Bronchial epithelial cell (primary cell): ENCODE results near the gene TMEM120B. TPM values are rescaled to one million over a fixed set of nuclear protein-coding genes. Genes with fewer than 3 reads are reported as not detected.
"Not testable (repeated sequence)": the region's sequence is repeated elsewhere in the genome, so short reads cannot be mapped to it uniquely, and the experiment has no call there.

Experiments used
- DNase-seq: peaks from one replicate; pipeline ENCODE4 v3.0.0-alpha.2; 2010; ENCODE audit warnings: low read depth
- FAIRE-seq: peaks from 2 replicates; lab custom pipeline; 2011; peaks lifted over from hg19 to GRCh38; lab: Jason Lieb, UNC
- H3K27me3 ChIP-seq: 2 replicates; pipeline ENCODE4 v1.5.1; 2011; ENCODE audit warnings: low read length; ENCODE audit not compliant: control insufficient read depth, insufficient read depth
- H3K36me3 ChIP-seq: 2 replicates; pipeline ENCODE4 v1.5.1; 2011; ENCODE audit warnings: low read length; ENCODE audit not compliant: control insufficient read depth, insufficient read depth
- H3K4me3 ChIP-seq: 2 replicates; pipeline ENCODE4 v1.5.1; 2011; ENCODE audit warnings: mild to moderate bottlenecking, low read depth, low read length, control low read depth
- CTCF ChIP-seq: IDR thresholded peaks from 2 replicates; pipeline ENCODE4 v1.5.1; 2011; ENCODE audit warnings: mild to moderate bottlenecking, moderate library complexity, low read length, control low read depth, inconsistent platforms; ENCODE audit not compliant: insufficient read depth, severe bottlenecking
- total RNA-seq: library from RNA; depleted of rRNA; stranded (reverse); fragments of >200 nt; gene quantifications from 2 replicates; pipeline ENCODE4 v1.2.1, GENCODE V29; 2014

Gene TMEM120B
- total RNA-seq = 4.7 and 9.7 TPM in 2 replicates

DNA sequence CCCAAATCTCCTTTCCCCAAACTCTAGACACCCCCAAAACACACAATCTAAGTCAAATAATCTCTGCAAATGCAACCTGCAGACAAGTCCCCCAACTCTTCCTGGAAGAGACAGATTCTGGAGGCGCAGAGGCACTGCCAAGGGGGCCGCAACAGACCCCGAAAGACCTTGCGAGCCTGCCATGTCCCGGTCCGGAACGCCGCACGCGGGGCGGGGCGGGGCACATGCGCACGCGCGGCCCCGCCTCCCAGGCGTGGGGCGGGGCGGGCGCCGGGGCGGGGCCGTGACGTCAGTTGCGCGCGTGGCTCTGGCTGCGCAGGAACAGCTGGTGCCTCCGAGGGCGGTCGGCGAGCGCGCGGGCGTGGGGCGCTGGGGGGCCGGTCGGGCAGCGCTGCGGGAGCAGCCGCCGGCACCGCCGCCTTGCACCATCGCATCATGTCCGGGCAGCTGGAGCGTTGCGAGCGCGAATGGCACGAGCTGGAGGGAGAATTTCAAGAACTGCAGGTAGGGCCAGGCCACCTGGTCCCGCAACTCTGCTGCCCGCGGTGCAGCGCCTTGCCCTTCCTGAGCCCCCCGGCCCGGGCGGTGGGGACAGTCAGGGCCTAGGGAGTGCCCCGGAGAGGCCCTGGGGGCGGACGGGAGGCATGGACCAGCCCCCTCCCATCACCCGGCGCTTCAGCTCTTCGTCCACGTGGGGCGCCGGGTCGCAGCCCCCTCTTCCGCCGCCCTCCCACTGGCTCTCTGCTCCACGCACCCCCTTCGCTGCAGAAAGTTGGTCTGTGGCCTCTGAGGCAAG is at the start of gene TMEM120B:
TSS of gene TMEM120B (plus strand) at position 292 of the 796 bp plus-strand sequence. CDS start at position 436, 144 bp downstream.
- Histone ChIP-seq H3K4me3 (peak within 1 kb of the TSS; percentile 87), H3K36me3 (no peaks in the 10 kb centered on the region), H3K27me3 (no peaks in the 10 kb centered on the region)
- DNase-seq (peak; percentile 34), FAIRE-seq (no peak)
- TF ChIP-seq CTCF = peak; percentile 6

- no peak overlapping the region for H3K4me3 ChIP-seq
- no peak for DNase-seq
- TF ChIP-seq CTCF = no peak
Observed at GRCh38 chr12:121663610-121663929, 49.0 kb upstream of the TMEM120B start.

DNA sequence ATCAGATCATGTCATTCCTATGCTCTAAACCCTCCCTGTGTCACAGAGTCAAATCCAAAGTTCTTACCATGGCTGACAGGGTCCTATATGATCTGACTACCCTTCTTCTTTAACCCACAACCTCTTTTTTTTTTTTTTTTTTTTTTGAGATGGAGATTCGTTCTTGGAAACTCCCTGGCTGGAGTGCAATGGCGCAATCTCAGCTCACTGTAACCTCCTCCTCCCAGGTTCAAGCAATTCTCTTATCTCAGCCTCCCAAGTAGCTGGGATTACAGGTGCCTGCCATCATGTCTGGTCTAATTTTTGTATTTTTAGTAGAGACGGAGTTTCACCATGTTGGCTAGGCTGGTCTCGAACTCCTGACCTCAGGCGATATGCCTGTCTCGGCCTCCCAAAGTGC is 45.7 kb upstream of the TMEM120B start:
- not testable (repeated sequence) for H3K36me3 ChIP-seq, H3K4me3 ChIP-seq, DNase-seq, H3K27me3 ChIP-seq, FAIRE-seq

More at GRCh38 chr12:121663610-121663929, 49.0 kb upstream of the TMEM120B start:
- Histone ChIP-seq H3K36me3 (no peaks in the 10 kb centered on the region), H3K27me3 (no peaks in the 10 kb centered on the region)
- FAIRE-seq = no peak

- H3K4me3 ChIP-seq = no peak overlapping the region
- no peaks in the 10 kb centered on the region for H3K36me3 ChIP-seq
- FAIRE-seq (no peak), DNase-seq (no peak)
- peak; percentile 39 for TF ChIP-seq CTCF
- H3K27me3 ChIP-seq = no peaks in the 10 kb centered on the region
Observed at GRCh38 chr12:121668750-121669520, 43.6 kb upstream of the TMEM120B start.

GRCh38 chr12:121669521-121669900 is 43.0 kb upstream of the TMEM120B start, which contains the start of gene MORN3:
MORN3 (minus strand) TSS chr12:121669654; CDS start chr12:121669483, 171 bp downstream.
- FAIRE-seq = no peak
- Histone ChIP-seq H3K4me3 (no peak within 1 kb of the TSS), H3K27me3 (no peaks in the 10 kb centered on the region), H3K36me3 (no peaks in the 10 kb centered on the region)
- no peak for TF ChIP-seq CTCF
- no peak for DNase-seq

DNA sequence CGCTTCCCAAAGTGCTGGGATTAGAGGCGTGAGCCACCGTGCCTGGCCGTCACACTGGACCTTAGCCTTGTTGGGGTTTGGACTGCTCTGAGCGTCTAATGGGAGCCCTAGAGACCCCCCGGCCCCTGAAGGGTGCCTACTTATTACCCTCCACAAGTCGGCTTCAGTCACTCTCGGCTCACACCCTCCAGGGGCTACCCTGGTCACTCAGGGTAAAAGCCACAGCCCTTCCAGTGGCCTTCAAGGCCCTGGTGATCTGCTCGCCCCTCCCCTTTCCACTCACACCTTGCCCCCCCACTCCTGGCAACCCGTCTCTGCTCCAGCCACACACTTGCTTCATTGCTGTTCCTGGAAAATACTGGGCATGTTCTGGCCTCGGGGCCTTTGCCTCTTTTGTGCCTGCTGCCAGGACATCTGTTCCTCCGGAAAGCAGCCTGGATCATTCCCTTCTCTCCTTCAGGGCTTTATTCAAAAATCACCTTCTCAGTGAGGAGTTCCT is 39.5 kb upstream of the TMEM120B start:
- no peak for TF ChIP-seq CTCF
- Histone ChIP-seq H3K4me3 (no peak overlapping the region), H3K27me3 (no peaks in the 10 kb centered on the region), H3K36me3 (no peaks in the 10 kb centered on the region)
- DNase-seq (no peak), FAIRE-seq (no peak)
